SK-N-SH (cell line): ENCODE data around the gene SYT7. TPM values are rescaled to one million over a fixed set of nuclear protein-coding genes. Genes with fewer than 3 reads are reported as not detected.

Experiments
- CTCF ChIA-PET: fragments of 300-600, 350-600 bp; formaldehyde crosslinking; extraction: SDS; loops from one replicate; lab custom pipeline; 2021; lab: Yijun Ruan, JAX
- POLR2A ChIA-PET: fragments of 350-600 bp; sonication (Branson Sonifier 250); formaldehyde crosslinking; extraction: SDS; loops from one replicate; lab custom pipeline; 2020; ENCODE audit warnings: antibody characterized with exemption, inconsistent platforms; lab: Yijun Ruan, JAX
- DNase-seq: peaks from one replicate; pipeline ENCODE4 v3.0.0; 2012
- H2AFZ ChIP-seq: fragments of 200-600 bp; sonication (generic); 2 replicates; pipeline ENCODE4 v1.8.1; 2016; ENCODE audit warnings: antibody characterized with exemption, mild to moderate bottlenecking, low read depth
- H3F3A ChIP-seq: fragments of 200-600 bp; sonication (generic); replicated peaks from 2 replicates; pipeline ENCODE3; 2016; ENCODE audit warnings: antibody characterized with exemption, mild to moderate bottlenecking; ENCODE audit not compliant: insufficient read depth
- H3K27ac ChIP-seq, 2 experiments: fragments of 200-500 bp in 1 of 2; fragments of 200-600 bp in 1 of 2; sonication (Bioruptor generic) in 1 of 2; sonication (generic), shearing (Covaris generic) in 1 of 2; 2 replicates each; pipeline versions ENCODE4 v1.5.1 to v1.6.1; 2014 to 2016; ENCODE audit warnings: low read depth in 2 of 2, inconsistent platforms in 1 of 2, low read length in 1 of 2, mild to moderate bottlenecking in 1 of 2, mixed read lengths in 1 of 2
- H3K27me3 ChIP-seq: fragments of 200-600 bp; sonication (generic), shearing (Covaris generic); 2 replicates; pipeline ENCODE4 v1.6.1; 2016; ENCODE audit warnings: mixed run types; ENCODE audit not compliant: insufficient read depth
- H3K36me3 ChIP-seq, 2 experiments: fragments of 200-500 bp in 1 of 2; fragments of 200-600 bp in 1 of 2; sonication (Bioruptor generic) in 1 of 2; sonication (generic) in 1 of 2; replicated peaks in 1 of 2; 2 replicates each; pipeline versions ENCODE3 to v1.5.1; 2014 to 2016; ENCODE audit warnings: low read length in 1 of 2, mild to moderate bottlenecking in 1 of 2; ENCODE audit not compliant: insufficient read depth in 2 of 2, control insufficient read depth in 1 of 2
- H3K4me1 ChIP-seq, 2 experiments: fragments of 200-500 bp in 1 of 2; fragments of 200-600 bp in 1 of 2; sonication (Bioruptor generic) in 1 of 2; sonication (generic), shearing (Covaris generic) in 1 of 2; 2 replicates each; pipeline versions ENCODE4 v1.5.1 to v1.6.1; 2014 to 2016; ENCODE audit warnings: low read depth in 1 of 2, low read length in 1 of 2, mixed run types in 1 of 2; ENCODE audit not compliant: insufficient read depth in 2 of 2, control insufficient read depth in 1 of 2
- H3K4me2 ChIP-seq: fragments of 200-600 bp; sonication (generic), shearing (Covaris generic); 2 replicates; pipeline ENCODE4 v1.6.1; 2017; ENCODE audit warnings: mixed run types
- H3K4me3 ChIP-seq, 2 experiments: fragments of 200-500 bp in 1 of 2; fragments of 200-600 bp in 1 of 2; sonication (Bioruptor generic) in 1 of 2; sonication (generic), shearing (Covaris generic) in 1 of 2; 2 replicates each; pipeline versions ENCODE4 v1.5.1 to v1.8.1; 2014 to 2016; ENCODE audit warnings: low read depth in 2 of 2, inconsistent platforms in 1 of 2, low read length in 1 of 2, mild to moderate bottlenecking in 1 of 2, mixed read lengths in 1 of 2, moderate library complexity in 1 of 2
- H3K79me2 ChIP-seq: fragments of 200-600 bp; sonication (generic); 2 replicates; pipeline ENCODE4 v1.8.1; 2017; ENCODE audit warnings: mild to moderate bottlenecking; ENCODE audit not compliant: insufficient read depth
- H3K9ac ChIP-seq: fragments of 200-600 bp; sonication (generic); 2 replicates; pipeline ENCODE4 v1.6.1; 2017; ENCODE audit warnings: mixed run types
- H3K9me2 ChIP-seq: fragments of 200-600 bp; sonication (generic); 2 replicates; pipeline ENCODE4 v1.6.1; 2017; ENCODE audit warnings: mixed run types
- H3K9me3 ChIP-seq: fragments of 200-600 bp; sonication (generic); 2 replicates; pipeline ENCODE4 v1.6.1; 2017; ENCODE audit warnings: mixed run types, mild to moderate bottlenecking, moderate library complexity
- H4K20me1 ChIP-seq: fragments of 200-600 bp; sonication (generic); 2 replicates; pipeline ENCODE4 v1.6.1; 2017; ENCODE audit warnings: mild to moderate bottlenecking, mixed run types; ENCODE audit not compliant: insufficient read depth
- GABPA ChIP-seq: IDR thresholded peaks from 2 replicates; pipeline ENCODE4 v1.4.0; 2012; ENCODE audit warnings: low read depth, mild to moderate bottlenecking
- MEF2A ChIP-seq: IDR thresholded peaks from 2 replicates; pipeline ENCODE4 v1.4.0; 2012; ENCODE audit warnings: low read depth, borderline replicate concordance
- RAD21 ChIP-seq: IDR thresholded peaks from 2 replicates; pipeline ENCODE4 v1.6.1; 2012; ENCODE audit warnings: mild to moderate bottlenecking, low read length
- REST ChIP-seq: IDR thresholded peaks from 2 replicates; pipeline ENCODE4 v1.6.1; 2012; ENCODE audit warnings: mild to moderate bottlenecking, low read depth, low read length, moderate library complexity
- RFX5 ChIP-seq: IDR thresholded peaks from 2 replicates; pipeline ENCODE4 v1.6.1; 2012; ENCODE audit warnings: mild to moderate bottlenecking, improper control_type of control experiment, low read length
- SMC3 ChIP-seq: IDR thresholded peaks from 2 replicates; pipeline ENCODE4 v1.6.1; 2012; ENCODE audit warnings: low read depth, low read length, improper control_type of control experiment
- TCF12 ChIP-seq: IDR thresholded peaks from 2 replicates; pipeline ENCODE4 v1.4.0; 2012
- YY1 ChIP-seq: IDR thresholded peaks from 2 replicates; pipeline ENCODE4 v1.4.0; 2012; ENCODE audit warnings: low read depth, mild to moderate bottlenecking
- WGBS: methylation state at CpG from one replicate; pipeline ENCODE4 v1.1.6; 2017; ENCODE audit warnings: low lambda C conversion rate; 5-methylcytosine and 5-hydroxymethylcytosine counted together
- polyA plus RNA-seq, 3 experiments: library from polyadenylated mRNA; depleted of rRNA; stranded (reverse); fragments of >200 nt; gene quantifications; 2 replicates each; pipeline ENCODE4 v1.2.3, GENCODE V29; 2012
- TF ChIP-seq, protein P1 (sequence below): fragments of 150-350 bp; IDR thresholded peaks from 2 replicates; pipeline ENCODE4 v1.6.1; 2017; ENCODE audit warnings: antibody characterized with exemption, low read length, low read depth, borderline replicate concordance
- TF ChIP-seq, protein P2 (sequence below): IDR thresholded peaks from 2 replicates; pipeline ENCODE4 v1.4.0; 2012; ENCODE audit warnings: low read depth, borderline replicate concordance

Gene SYT7
- polyA plus RNA-seq, 1 of the 3 experiments (the other 2 are of a cell fraction): 1.1 TPM

DNA sequence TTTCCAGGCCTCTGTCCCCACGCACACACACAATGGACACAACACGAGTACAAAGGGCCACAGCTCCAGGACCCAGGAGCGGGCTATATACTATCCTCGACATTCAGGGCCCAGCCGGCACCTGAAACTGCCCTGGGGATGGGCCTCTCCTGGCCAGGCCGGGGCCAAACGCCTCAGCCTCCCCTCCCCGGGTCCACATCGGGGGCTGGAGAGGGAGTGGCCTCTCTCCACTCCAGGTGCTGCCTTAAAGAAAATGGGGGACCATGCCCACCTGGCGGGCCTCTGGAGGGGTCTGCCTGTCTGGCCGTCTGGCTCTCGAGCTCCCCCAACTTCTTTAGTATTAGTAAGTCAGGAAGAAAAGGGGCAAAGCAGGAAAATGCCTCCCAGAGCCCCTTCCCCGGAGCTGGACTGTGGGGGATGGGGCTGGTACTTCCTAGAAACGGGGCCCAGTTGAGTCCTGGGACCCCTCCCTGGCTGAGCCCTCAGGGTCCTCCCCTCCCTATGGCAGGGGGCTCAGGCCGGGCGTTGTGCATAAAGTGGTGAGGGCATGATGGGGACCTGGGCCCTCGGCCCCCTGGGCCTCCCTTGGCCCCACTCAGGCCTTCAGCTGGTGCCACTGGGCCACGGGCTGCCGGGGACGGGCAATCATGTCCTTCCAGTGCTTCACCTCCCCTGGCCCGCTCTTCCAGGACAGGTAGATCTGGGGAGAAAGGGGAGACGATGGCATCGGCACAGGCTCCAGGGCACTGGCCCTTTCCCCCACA is 62.7 kb downstream of the SYT7 start:
- H3K4me2 ChIP-seq: no peak overlapping the region
- WGBS: 70% methylated on average over 10 of the region's 23 CpGs
- H3K79me2 ChIP-seq: no peaks in the 10 kb centered on the region
- H3K4me3 ChIP-seq: no peak overlapping the region
- no peaks in the 10 kb centered on the region for H3F3A ChIP-seq
- H3K27ac ChIP-seq: no peak overlapping the region; a peak in 1 of 4 replicates
- H3K36me3 ChIP-seq: no peaks in the 10 kb centered on the region
- peaks cover 0 to 26% of the 10 kb centered on the region in 2 experiments; a peak in 1 of 4 replicates for H3K4me1 ChIP-seq
- no peaks in the 10 kb centered on the region for H4K20me1 ChIP-seq
- CTCF ChIA-PET: interaction anchor here (1.1 to 33.4 kb wide), 20 partner anchors 10 to 564 kb away, joined by 3 to 670 read pairs (median 20); partner anchors contain the start of genes LRRC10B and SYT7
- DNase-seq: no peak
- POLR2A ChIA-PET: interaction anchor here (1.7 to 1.8 kb wide), 2 partner anchors 13 to 88 kb away, joined by 5 to 7 read pairs; partner anchors contain the start of genes CPSF7 and SDHAF2
- H2AFZ ChIP-seq: no peak overlapping the region
- no peak overlapping the region for H3K9ac ChIP-seq
- H3K9me2 ChIP-seq: no peaks in the 10 kb centered on the region
- TF ChIP-seq MEF2A: no peak
- no peak for TF ChIP-seq TCF12
- TF ChIP-seq RAD21: no peak
- no peak for TF ChIP-seq RFX5
- TF ChIP-seq YY1: no peak
- no peak for TF ChIP-seq SMC3
- TF ChIP-seq REST: no peak
- TF ChIP-seq, protein P1, sequence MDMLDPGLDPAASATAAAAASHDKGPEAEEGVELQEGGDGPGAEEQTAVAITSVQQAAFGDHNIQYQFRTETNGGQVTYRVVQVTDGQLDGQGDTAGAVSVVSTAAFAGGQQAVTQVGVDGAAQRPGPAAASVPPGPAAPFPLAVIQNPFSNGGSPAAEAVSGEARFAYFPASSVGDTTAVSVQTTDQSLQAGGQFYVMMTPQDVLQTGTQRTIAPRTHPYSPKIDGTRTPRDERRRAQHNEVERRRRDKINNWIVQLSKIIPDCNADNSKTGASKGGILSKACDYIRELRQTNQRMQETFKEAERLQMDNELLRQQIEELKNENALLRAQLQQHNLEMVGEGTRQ: no peak
- TF ChIP-seq, protein P2, sequence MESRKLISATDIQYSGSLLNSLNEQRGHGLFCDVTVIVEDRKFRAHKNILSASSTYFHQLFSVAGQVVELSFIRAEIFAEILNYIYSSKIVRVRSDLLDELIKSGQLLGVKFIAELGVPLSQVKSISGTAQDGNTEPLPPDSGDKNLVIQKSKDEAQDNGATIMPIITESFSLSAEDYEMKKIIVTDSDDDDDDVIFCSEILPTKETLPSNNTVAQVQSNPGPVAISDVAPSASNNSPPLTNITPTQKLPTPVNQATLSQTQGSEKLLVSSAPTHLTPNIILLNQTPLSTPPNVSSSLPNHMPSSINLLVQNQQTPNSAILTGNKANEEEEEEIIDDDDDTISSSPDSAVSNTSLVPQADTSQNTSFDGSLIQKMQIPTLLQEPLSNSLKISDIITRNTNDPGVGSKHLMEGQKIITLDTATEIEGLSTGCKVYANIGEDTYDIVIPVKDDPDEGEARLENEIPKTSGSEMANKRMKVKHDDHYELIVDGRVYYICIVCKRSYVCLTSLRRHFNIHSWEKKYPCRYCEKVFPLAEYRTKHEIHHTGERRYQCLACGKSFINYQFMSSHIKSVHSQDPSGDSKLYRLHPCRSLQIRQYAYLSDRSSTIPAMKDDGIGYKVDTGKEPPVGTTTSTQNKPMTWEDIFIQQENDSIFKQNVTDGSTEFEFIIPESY: no peak
- TF ChIP-seq GABPA: no peak
- no peaks in the 10 kb centered on the region for H3K9me3 ChIP-seq
- H3K27me3 ChIP-seq: no peaks in the 10 kb centered on the region
